Ramos (cell line): ENCODE results near the gene SHKBP1.

Experiments
- in situ Hi-C: fragments of 300-500 bp; cut with MboI; formaldehyde crosslinking; loops from one replicate; pipeline ENCODE4 v1.14.3; 2022; ENCODE audit warnings: low sequenced_read_pairs; ENCODE audit not compliant: unreplicated experiment

SHKBP1 gene

DNA sequence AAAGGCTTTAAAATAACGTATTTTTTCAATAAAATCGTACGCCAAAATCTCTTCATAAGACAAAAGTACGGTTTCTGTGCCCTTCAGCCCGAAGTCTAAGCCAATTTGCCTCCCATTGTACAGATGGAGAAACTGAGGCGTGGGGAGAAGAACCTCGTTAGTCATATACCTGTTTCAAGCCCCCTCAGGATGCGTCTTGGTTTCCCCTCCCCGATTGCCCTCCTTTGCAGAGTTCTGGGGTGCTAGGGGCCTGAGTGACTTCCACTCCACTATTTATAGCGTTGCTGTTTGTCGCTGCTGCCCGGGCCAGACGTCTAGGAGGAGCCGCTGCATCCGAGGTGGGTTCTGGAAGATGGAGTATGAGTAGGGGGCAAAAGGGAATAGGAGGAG is 22.2 kb downstream of the SHKBP1 start:
- in situ Hi-C loops = no loop called here

DNA sequence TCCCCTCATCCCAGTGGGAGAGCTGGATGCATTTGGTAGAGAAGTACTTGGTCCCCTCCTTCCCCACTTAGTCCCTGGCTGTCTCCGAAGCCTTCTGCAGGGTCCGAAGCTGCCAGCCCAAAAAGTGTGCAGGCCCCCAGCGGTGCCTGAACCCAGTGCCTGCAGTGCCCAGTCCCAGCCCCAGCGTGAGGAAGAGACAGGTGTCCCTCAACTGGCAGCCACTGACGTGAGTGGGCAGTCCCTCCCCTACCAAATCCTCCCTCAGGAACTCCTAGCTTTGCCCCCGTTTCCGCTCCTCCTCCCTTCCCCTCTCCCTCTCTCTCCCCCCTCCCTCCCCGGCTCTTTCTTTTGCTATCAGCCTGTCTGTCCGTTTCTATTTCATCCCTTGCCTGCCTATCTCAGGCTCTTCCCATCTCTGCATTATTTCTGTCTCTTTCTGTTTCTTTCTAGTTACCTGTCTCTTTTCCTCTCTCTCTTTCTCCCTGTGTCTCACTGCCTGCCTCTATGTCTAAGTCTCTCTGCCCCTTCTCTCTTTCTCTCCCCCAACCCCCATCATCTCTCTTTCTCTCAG is 22.7 kb downstream of the SHKBP1 start:
- in situ Hi-C loops = no loop called here

DNA sequence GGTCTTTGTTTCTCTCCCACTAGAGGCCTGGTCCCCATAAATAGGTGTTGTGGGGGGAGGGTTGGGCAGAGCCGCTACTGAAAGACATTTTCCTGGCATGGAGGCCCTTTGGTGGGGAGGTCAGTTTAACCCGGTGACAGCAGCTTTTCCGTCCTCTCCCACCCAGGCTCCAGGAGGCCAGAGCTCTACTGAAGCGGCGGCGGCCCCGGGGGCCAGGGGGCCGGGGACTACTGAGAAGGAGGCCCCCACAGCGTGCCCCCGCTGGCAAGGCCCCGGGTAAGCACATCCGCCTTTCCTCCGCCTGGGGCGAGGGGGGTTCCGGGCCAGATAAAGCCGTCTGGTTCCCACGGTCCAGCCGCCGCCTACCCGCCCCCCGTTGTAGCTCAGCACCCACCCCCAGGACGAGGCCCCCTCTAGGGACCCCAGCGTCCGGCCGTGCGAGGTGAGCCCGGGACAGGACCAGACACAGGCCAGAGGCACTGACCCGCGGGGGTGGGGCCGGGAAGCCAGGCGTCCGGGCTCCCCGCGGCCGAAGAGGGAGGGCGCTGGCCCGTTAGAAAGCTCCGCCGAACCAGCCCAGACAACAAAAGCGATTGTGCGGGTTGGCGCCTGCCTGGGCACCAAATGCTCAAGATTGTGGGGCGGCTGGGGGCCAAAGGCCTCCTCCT is 23.4 kb downstream of the SHKBP1 start:
- in situ Hi-C loops = loop anchor here (10.0 kb wide), 1 partner anchor 315 kb away; the partner anchor contains the start of gene AKT2

DNA sequence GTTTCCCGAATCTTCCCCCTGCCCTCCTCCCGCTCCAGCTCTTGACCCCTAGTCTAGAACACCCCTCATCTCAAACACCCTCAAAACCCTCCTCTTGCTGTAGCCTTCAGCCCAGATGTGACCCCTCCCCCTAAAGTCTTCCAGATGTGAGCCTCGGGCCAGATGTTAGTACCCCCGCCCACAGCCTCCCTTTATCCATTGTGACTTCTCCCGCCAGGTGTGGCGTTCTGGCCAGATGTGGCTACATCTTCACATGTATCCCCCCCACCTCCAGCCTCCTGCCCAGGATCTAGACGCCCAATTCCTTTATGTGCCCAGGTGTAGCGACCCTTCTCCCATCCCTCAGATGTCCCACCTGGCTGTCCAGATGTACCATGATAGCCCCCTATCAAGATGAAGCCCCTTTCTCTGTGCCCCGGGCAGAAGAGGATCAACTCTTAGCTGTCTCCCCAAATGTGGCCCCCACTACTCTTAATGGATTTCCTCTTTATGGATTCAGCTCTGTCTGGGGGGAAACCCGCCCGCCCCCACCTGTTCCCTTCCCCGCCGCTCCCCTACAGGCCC is 24.0 kb downstream of the SHKBP1 start:
- in situ Hi-C loops = loop anchor here (10.0 kb wide), 1 partner anchor 316 kb away; the partner anchor contains the start of gene AKT2

DNA sequence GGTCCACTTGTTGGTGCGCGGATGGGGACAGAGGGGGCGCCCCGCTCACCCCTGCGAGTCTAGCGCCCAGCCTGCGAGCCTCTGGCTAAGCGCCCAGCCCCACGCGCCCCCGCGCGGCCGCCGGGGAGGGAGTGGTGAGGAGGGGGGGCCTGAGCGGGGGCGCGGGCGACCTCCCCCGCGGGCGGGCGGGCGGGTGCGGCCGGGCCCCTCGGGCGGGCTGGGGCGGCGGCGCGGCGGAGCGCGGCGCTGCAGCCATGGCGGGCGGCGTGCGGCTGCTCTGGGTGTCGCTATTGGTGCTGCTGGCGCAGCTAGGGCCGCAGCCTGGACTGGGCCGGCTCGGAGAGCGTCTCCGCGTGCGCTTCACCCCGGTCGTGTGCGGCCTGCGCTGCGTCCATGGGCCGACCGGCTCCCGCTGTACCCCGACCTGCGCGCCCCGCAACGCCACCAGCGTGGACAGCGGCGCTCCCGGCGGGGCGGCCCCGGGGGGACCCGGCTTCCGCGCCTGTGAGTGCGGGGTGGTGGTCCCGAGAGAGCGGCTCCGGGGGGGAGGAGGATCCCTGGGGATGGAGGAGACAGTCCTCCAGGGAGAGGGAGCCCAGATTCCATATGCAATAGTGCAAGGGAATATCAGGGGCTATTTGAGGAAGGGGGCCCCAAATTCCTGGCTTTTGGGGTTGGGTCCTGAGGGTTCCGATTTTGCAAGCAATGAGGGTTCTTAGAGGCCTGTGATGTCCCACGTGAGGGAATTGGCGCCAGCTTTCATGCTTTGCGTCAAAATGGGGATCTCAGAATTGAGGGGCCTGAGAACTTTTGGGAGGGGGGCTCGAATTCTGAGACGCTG is 24.7 kb downstream of the SHKBP1 start, which contains the start of gene LTBP4:
TSS of gene LTBP4 (plus strand) at position 236 of the 841 bp plus-strand sequence. CDS start at position 255, 19 bp downstream.
- in situ Hi-C loops = loop anchor here (10.0 kb wide), 1 partner anchor 317 kb away; the partner anchor contains the start of gene AKT2

DNA sequence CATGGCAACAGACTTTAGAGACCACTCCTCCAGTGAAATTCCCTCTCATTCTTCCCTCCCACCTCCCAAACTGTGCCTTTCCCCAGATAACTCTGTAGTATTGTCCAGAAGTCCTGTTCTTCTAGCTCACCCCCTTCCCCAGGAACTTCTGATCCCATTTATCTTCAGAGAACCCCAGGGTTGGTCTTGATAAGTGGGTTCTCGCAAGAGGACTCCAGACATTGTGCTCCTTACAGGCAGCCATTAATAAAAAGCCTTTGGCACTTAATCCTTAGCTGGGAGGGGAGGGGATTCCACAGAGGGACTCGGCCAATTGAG is 26.4 kb downstream of the SHKBP1 start:
- in situ Hi-C loops = loop anchor here (10.0 kb wide), 1 partner anchor 318 kb away; the partner anchor contains the start of gene AKT2

DNA sequence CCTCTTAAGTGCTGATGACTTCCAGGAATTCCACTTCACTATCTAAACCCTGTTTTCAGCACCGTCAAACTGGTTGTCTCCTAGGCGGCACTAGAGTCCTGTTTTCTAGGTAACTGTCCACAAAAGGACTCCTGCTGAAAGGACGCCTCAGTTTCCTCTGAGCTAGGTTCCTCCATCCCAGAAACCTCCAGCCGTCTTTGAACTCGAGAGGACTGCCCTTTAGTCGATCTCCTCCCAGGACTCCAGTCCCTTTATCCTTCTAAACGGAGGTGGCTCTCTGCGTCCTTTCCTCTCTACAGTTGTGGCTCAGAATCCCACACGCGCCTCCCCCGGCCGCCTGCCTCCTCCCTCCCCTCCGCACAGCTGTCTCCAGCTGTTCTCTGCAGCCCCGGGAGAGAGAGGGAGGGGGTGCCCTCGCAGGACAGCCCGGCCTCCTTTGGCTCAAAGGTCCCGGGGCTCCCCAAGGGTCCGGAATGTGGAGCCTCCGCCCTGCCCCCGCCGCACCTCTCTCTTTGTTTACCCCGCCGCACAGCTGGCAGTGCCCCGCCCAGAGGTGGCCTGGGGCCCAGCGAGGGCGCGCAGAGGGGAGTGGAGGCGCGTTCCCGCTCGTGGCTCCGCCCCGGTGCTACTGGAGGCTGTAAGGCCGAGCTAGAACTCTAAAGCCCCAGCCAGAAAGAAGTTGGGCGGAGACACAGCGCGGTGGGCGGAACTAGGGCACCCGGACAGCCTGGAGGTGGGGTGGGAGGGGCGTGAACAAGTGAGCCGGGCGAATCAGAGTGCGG is 26.9 kb downstream of the SHKBP1 start:
- in situ Hi-C loops = loop anchor here (10.0 kb wide), 1 partner anchor 319 kb away; the partner anchor contains the start of gene AKT2

DNA sequence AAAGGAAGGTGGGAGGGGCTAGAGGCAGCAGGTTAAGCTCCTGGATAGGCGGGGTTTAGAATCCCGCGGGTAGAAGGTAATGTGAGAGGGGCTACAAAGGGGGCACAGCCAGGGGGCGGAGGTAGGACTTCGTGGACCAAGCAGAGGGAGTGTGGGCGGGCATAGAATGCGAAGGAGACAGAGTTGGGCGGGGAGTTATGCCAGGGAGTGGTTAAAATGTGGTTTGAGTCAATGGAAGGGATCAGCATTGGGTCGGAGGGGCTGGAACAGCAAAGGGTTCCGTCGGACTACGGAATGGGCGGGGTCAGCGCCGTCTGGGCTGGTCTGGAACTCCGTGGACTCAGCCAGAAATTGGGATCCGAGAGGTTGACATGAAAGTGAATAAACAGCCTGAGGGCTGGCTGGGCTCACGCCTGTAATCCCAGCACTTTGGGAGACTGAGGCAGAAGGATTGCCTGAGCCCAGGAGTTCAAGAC is 27.5 kb downstream of the SHKBP1 start:
- in situ Hi-C loops = loop anchor here (10.0 kb wide), 1 partner anchor 319 kb away; the partner anchor contains the start of gene AKT2

DNA sequence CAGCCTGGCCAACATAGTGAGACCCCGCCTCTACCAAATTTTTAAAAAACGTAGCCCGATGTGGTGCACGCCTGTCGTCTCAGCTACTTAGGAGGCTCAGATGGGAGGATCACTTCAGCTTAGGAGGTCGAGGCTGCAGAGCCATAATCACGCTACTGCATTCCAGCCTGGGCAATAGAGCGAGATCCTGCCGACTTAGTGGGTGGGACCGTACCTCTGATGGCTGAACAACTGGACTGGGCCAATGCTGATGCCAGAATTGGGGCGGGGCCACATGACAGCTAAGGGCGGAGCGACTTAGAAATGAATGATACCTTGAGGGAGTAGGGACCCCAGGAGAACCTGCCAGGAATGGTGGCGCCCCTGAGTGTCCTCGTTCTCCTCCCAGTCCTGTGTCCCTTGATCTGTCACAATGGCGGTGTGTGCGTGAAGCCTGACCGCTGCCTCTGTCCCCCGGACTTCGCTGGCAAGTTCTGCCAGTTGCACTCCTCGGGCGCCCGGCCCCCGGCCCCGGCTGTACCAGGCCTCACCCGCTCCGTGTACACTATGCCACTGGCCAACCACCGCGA is 28.1 kb downstream of the SHKBP1 start:
- in situ Hi-C loops = loop anchor here (10.0 kb wide), 1 partner anchor 320 kb away; the partner anchor contains the start of gene AKT2

DNA sequence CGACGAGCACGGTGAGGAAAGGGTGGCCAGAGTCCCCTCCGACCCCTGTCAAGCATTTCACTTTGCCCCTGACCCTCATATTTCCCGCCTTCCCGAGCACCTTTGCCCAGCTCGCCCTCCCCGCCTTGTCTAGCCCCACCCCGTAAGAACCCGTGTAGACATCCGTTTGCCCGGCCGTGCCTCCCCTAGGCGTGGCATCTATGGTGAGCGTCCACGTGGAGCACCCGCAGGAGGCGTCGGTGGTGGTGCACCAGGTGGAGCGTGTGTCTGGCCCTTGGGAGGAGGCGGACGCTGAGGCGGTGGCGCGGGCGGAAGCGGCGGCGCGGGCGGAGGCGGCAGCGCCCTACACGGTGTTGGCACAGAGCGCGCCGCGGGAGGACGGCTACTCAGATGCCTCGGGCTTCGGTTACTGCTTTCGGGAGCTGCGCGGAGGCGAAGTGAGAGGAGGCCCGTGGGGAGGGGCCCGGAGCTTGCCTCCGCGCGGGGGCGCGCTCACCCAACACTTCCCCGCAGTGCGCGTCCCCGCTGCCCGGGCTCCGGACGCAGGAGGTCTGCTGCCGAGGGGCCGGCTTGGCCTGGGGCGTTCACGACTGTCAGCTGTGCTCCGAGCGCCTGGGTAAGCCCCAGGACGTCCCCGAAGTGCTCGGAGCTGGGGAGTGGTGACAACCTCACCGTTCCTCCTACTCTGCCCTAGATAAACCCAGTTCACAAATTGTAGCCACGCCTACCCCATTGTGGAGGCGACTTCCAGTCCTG is 28.7 kb downstream of the SHKBP1 start:
- in situ Hi-C loops = loop anchor here (10.0 kb wide), 1 partner anchor 321 kb away; the partner anchor contains the start of gene AKT2

DNA sequence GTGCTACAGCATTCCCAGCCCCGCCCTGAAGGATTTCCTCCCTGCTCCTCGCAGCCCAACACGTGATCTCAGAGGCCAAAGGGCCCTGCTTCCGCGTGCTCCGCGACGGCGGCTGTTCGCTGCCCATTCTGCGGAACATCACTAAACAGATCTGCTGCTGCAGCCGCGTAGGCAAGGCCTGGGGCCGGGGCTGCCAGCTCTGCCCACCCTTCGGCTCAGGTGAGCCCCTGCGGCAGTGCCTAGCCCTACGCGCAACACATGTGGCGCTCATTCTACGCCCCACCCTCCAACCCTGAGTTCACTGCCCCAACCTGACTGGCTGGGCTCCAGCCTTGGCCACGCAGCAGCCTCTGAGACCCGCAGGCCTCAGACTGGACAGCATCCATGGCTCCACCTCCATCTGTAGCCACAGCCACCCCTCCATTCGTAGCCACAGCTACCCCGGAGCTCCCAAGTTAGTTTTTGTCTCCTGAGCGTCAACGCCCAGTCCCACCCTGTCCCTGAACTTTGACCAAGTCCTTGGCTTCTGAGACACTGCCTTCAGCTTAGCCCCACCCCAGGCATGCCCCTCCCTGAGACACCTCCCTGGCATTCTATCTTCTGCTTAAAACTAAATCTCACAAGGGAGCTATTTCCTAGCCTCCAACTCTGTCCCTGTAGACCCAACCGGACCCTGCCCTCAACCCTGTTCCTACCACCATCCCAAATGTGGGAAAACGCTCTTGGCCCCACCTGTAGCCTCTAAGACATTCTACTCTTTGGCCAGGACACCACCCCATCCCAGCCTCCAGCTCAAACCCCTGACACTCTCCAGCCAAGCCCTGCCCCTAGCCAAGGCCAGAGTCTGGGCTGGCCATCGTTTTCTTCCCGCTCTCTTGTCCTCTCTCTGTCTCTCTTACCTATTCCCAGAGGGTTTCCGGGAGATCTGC is 30.9 kb downstream of the SHKBP1 start:
- in situ Hi-C loops = loop anchor here (10.0 kb wide), 1 partner anchor 323 kb away; the partner anchor contains the start of gene AKT2

DNA sequence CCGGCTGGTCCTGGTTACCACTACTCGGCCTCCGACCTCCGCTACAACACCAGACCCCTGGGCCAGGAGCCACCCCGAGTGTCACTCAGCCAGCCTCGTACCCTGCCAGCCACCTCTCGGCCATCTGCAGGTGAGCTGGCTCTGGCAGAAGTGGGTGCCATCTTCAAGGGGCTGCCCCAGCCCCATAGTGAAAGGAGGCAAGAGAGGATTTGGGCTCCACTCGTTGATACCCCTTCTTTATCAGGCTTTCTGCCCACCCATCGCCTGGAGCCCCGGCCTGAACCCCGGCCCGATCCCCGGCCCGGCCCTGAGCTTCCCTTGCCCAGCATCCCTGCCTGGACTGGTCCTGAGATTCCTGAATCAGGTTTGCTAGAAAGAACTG is 31.6 kb downstream of the SHKBP1 start:
- in situ Hi-C loops = loop anchor here (10.0 kb wide), 1 partner anchor 323 kb away; the partner anchor contains the start of gene AKT2

DNA sequence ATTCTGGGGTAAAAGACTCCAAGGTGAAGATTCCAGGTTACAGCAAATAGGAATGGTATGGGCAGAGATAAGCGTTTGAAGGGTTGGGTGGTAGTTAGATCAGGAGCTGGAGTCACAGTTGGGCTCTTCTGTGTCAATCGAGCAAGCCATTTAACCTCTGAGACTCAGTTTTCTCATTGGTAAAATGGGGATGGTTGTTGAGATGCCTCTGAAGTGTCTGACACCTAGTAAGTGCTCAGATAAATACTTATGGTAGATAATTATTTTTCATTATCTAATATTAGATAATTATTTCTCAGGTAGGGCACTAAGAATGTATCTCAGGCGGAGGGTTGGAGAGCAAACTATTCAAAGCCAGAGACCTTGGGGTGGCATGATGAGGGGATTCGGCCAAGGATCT is 32.3 kb downstream of the SHKBP1 start:
- in situ Hi-C loops = loop anchor here (10.0 kb wide), 1 partner anchor 324 kb away; the partner anchor contains the start of gene AKT2

DNA sequence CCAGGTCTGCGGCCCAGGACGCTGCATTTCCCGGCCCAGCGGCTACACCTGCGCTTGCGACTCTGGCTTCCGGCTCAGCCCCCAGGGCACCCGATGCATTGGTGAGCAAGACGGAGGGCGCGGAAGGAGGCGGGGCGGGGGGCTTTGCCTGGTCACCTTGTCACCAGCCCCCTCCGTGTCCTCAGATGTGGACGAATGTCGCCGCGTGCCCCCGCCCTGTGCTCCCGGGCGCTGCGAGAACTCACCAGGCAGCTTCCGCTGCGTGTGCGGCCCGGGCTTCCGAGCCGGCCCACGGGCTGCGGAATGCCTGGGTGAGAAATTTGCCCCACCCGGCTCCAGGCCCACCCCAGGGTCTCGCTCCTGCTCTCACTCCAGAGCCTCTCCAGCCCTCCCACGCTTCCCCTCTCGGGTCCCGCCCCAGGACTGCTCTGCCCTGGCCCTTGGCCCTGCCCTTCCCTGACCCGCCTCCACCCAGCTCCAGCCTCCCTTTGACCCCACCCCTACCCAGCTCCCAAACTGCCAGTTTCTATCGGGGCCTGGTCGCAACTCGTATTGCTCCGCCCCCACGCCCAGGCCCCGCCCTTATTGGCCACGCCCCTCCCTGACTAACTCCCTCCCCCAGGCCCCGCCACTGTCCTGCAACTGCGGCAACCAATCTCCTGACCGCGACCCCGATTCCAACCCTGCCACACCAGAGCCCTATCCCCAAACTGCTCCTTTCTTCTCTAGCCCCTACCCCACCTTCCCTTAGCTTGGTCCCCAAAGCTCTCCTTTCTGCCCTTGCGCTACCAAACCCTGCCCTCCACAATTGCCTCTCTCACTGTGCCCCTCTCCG is 33.1 kb downstream of the SHKBP1 start:
- in situ Hi-C loops = loop anchor here (10.0 kb wide), 1 partner anchor 325 kb away; the partner anchor contains the start of gene AKT2

DNA sequence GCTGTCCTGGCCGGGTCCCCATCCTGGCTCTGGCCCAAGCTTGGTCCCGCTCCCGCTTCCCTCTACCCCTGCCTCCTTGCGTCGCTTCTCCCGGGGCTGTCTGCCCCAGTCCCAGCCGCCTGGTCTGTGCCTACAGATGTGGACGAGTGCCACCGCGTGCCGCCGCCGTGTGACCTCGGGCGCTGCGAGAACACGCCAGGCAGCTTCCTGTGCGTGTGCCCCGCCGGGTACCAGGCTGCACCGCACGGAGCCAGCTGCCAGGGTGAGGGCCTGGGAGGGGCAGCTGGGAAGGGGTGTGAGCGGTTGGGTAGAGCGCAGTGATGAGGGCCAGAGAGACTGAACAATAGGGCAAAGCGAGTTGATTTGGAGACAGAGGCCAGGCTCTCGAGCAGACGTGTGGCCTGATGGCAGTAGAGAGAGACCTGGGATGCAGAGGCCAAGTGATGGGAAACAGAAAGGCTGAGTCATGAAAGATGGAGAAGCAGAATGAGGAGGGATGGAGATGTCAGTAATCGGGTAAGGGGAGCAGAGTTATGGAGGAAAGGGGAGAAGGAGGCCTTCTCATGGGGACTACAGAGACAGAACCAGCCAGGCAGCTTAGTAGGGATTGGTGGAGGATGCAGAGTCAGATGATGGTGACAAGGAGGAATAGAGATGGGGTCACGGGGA is 33.9 kb downstream of the SHKBP1 start:
- in situ Hi-C loops = no loop called here

DNA sequence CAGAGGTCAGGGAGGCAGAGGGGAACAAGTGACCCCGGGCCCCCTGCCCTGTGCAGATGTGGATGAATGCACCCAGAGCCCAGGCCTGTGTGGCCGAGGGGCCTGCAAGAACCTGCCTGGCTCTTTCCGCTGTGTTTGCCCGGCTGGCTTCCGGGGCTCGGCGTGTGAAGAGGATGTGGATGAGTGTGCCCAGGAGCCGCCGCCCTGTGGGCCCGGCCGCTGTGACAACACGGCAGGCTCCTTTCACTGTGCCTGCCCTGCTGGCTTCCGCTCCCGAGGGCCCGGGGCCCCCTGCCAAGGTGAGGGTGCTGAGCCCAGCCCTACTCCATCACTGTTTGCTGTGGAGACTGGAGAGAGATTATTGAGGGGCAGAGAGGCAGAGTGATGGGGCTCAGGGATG is 34.4 kb downstream of the SHKBP1 start:
- in situ Hi-C loops = no loop called here
